GM18526 (cell line): ENCODE measurements around the gene TM2D3.

Experiments used
- POLR2A ChIP-seq: IDR thresholded peaks from 3 replicates; pipeline ENCODE4 v1.6.1; 2011; ENCODE audit not compliant: insufficient read length; ENCODE audit errors: extremely low read depth

Gene TM2D3

GRCh38 chr15:101641129-101641764 is 10.9 kb downstream of the TM2D3 start:
- no peak for TF ChIP-seq POLR2A

GRCh38 chr15:101639667-101640066 is 12.5 kb downstream of the TM2D3 start:
- no peak for TF ChIP-seq POLR2A

- TF ChIP-seq POLR2A, result no peak
Measured at GRCh38 chr15:101637919-101638318, 14.3 kb downstream of the TM2D3 start.

- TF ChIP-seq POLR2A, result no peak
Measured at GRCh38 chr15:101637516-101637915, 14.7 kb downstream of the TM2D3 start.

GRCh38 chr15:101637038-101637437 is 15.1 kb downstream of the TM2D3 start:
- no peak for TF ChIP-seq POLR2A

- TF ChIP-seq POLR2A, result no peak
Measured at GRCh38 chr15:101635944-101636727, 16.0 kb downstream of the TM2D3 start.

- TF ChIP-seq POLR2A, result no peak
Measured at GRCh38 chr15:101633356-101633755, 18.8 kb downstream of the TM2D3 start.

GRCh38 chr15:101625980-101626379 is 26.2 kb downstream of the TM2D3 start:
- TF ChIP-seq POLR2A, result no peak

- TF ChIP-seq POLR2A, result no peak
Measured at GRCh38 chr15:101625184-101625583, 27.0 kb downstream of the TM2D3 start.

GRCh38 chr15:101623367-101624304 is 28.5 kb downstream of the TM2D3 start:
- TF ChIP-seq POLR2A, result no peak

GRCh38 chr15:101621961-101622360 is 30.2 kb downstream of the TM2D3 start:
- TF ChIP-seq POLR2A, result no peak

- TF ChIP-seq POLR2A, result no peak
Measured at GRCh38 chr15:101620671-101621070, 31.5 kb downstream of the TM2D3 start.

GRCh38 chr15:101619615-101619865 is 32.6 kb downstream of the TM2D3 start:
- no peak for TF ChIP-seq POLR2A

GRCh38 chr15:101618851-101619614 is 33.1 kb downstream of the TM2D3 start:
- no peak for TF ChIP-seq POLR2A

GRCh38 chr15:101618076-101618475 is 34.1 kb downstream of the TM2D3 start:
- no peak for TF ChIP-seq POLR2A
